SU-DHL-6 (cell line): ENCODE data around the gene PGAP3.

Experiments
- H2AFZ ChIP-seq: fragments of 200-600 bp; sonication (generic); 2 replicates; pipeline ENCODE4 v1.6.1; 2014; ENCODE audit warnings: low read depth, mild to moderate bottlenecking, moderate library complexity, mixed read lengths, antibody characterized with exemption, low read length; ENCODE audit not compliant: severe bottlenecking
- H3F3A ChIP-seq: fragments of 200-600 bp; shearing (Covaris generic); 2 replicates; pipeline ENCODE4 v1.6.0; 2016; ENCODE audit warnings: antibody characterized with exemption, mild to moderate bottlenecking; ENCODE audit not compliant: insufficient read depth
- H3K27ac ChIP-seq: fragments of 200-600 bp; sonication (generic); 2 replicates; pipeline ENCODE4 v1.5.1; 2016; ENCODE audit warnings: low read depth, mild to moderate bottlenecking, low read length, moderate library complexity, mixed read lengths
- H3K27me3 ChIP-seq: fragments of 200-600 bp; sonication (generic), shearing (Covaris generic); 2 replicates; pipeline ENCODE4 v1.6.0; 2014; ENCODE audit warnings: mild to moderate bottlenecking, low read length
- H3K36me3 ChIP-seq: fragments of 200-600 bp; sonication (generic); 2 replicates; pipeline ENCODE4 v1.6.1; 2014; ENCODE audit warnings: mild to moderate bottlenecking, low read length, mixed read lengths
- H3K4me2 ChIP-seq: fragments of 300-600, 200-600 bp; shearing (Covaris generic), sonication (generic); 2 replicates; pipeline ENCODE4 v1.6.0; 2014; ENCODE audit warnings: low read length, low read depth, mild to moderate bottlenecking; ENCODE audit not compliant: poor library complexity, severe bottlenecking
- H3K4me3 ChIP-seq: fragments of 200-600 bp; sonication (generic); 2 replicates; pipeline ENCODE4 v1.5.1; 2014; ENCODE audit warnings: antibody characterized with exemption, low read length, mild to moderate bottlenecking, mixed read lengths; ENCODE audit not compliant: insufficient read depth, poor library complexity, severe bottlenecking
- H3K79me2 ChIP-seq: fragments of 200-600 bp; sonication (generic); 2 replicates; pipeline ENCODE4 v1.6.1; 2014; ENCODE audit warnings: mild to moderate bottlenecking, low read length, moderate library complexity; ENCODE audit not compliant: insufficient read depth
- H3K9ac ChIP-seq: fragments of 200-600 bp; sonication (generic); 2 replicates; pipeline ENCODE4 v1.7.0; 2014; ENCODE audit warnings: mild to moderate bottlenecking, low read length
- H3K9me2 ChIP-seq: fragments of 200-600 bp; sonication (generic); replicated peaks from 2 replicates; pipeline ENCODE4 v1.6.1; 2014; ENCODE audit warnings: low read length; ENCODE audit not compliant: insufficient read depth
- H3K9me3 ChIP-seq: fragments of 200-600 bp; sonication (generic); 2 replicates; pipeline ENCODE4 v1.6.1; 2014; ENCODE audit warnings: low read length, mixed read lengths; ENCODE audit not compliant: insufficient read depth
- H4K20me1 ChIP-seq: fragments of 200-600 bp; sonication (generic); 2 replicates; pipeline ENCODE4 v1.6.1; 2014; ENCODE audit warnings: low read depth, mild to moderate bottlenecking, antibody characterized with exemption, low read length, moderate library complexity, mixed read lengths
- CTCF ChIP-seq: fragments of 200-600 bp; sonication (generic); IDR thresholded peaks from one replicate; pipeline ENCODE4 v1.5.1; 2017; ENCODE audit warnings: antibody characterized with exemption, mild to moderate bottlenecking, low read length, moderate library complexity; ENCODE audit not compliant: insufficient read depth, poor library complexity, severe bottlenecking
- EZH2phosphoT487 ChIP-seq: fragments of 200-600 bp; sonication (generic), shearing (Covaris generic); conservative IDR thresholded peaks from 2 replicates; pipeline ENCODE4 v1.6.1; 2018; ENCODE audit warnings: mild to moderate bottlenecking, antibody characterized with exemption, low read length, moderate library complexity, mixed read lengths

PGAP3 gene

GRCh38 chr17:39670746-39671145 is 17.1 kb downstream of the PGAP3 start:
- H3K27ac ChIP-seq = no peak overlapping the region
- no peaks in the 10 kb centered on the region for H3K36me3 ChIP-seq
- no peaks in the 10 kb centered on the region for H4K20me1 ChIP-seq
- no peaks in the 10 kb centered on the region for H3K9me3 ChIP-seq
- H3F3A ChIP-seq = no peaks in the 10 kb centered on the region
- no peak overlapping the region for H2AFZ ChIP-seq
- H3K4me2 ChIP-seq = no peak overlapping the region
- no peaks in the 10 kb centered on the region for H3K9me2 ChIP-seq
- no peak overlapping the region for H3K4me3 ChIP-seq
- H3K9ac ChIP-seq = no peak overlapping the region
- TF ChIP-seq CTCF = no peak
- no peak for TF ChIP-seq EZH2phosphoT487
- no peaks in the 10 kb centered on the region for H3K27me3 ChIP-seq
- H3K79me2 ChIP-seq = no peaks in the 10 kb centered on the region

- H3K4me2 ChIP-seq = no peak overlapping the region
- H3K9ac ChIP-seq = no peak overlapping the region
- H3K36me3 ChIP-seq = no peaks in the 10 kb centered on the region
- no peaks in the 10 kb centered on the region for H3K9me2 ChIP-seq
- H2AFZ ChIP-seq = no peak overlapping the region
- no peak overlapping the region for H3K4me3 ChIP-seq
- no peak overlapping the region for H3K27ac ChIP-seq
- no peaks in the 10 kb centered on the region for H3F3A ChIP-seq
- TF ChIP-seq CTCF = no peak
- no peak for TF ChIP-seq EZH2phosphoT487
- H3K79me2 ChIP-seq = no peaks in the 10 kb centered on the region
- H4K20me1 ChIP-seq = no peaks in the 10 kb centered on the region
- no peaks in the 10 kb centered on the region for H3K9me3 ChIP-seq
- no peaks in the 10 kb centered on the region for H3K27me3 ChIP-seq
These were observed 17.7 kb downstream of the PGAP3 start for GRCh38 chr17:39669897-39670735.

GRCh38 chr17:39667945-39668924 is 19.6 kb downstream of the PGAP3 start, which contains the start of gene PNMT:
PNMT (plus strand) TSS chr17:39668453; CDS start chr17:39668476, 23 bp downstream.
- Histone ChIP-seq H2AFZ (peak within 1 kb of the TSS; percentile 46), H3K27me3 (no peaks in the 10 kb centered on the region), H3F3A (no peaks in the 10 kb centered on the region), H3K4me2 (peak within 1 kb of the TSS; percentile 41), H3K9ac (no peak within 1 kb of the TSS; the same call in 1 of the 2 replicates), H3K79me2 (no peaks in the 10 kb centered on the region), H3K36me3 (no peaks in the 10 kb centered on the region), H3K9me2 (no peaks in the 10 kb centered on the region), H3K27ac (no peak within 1 kb of the TSS), H4K20me1 (no peaks in the 10 kb centered on the region), H3K9me3 (no peaks in the 10 kb centered on the region), H3K4me3 (peak within 1 kb of the TSS; percentile 23)
- TF ChIP-seq EZH2phosphoT487 = no peak
- TF ChIP-seq CTCF = peak; percentile 59
